Measurements from ENCODE around the gene NME2. TPM values are rescaled to one million over a fixed set of nuclear protein-coding genes. Genes with fewer than 3 reads are reported as not detected.

Gene NME2
- total RNA-seq, 4 donors from 2014 or later, result 440 to 570 (median 469) TPM

DNA sequence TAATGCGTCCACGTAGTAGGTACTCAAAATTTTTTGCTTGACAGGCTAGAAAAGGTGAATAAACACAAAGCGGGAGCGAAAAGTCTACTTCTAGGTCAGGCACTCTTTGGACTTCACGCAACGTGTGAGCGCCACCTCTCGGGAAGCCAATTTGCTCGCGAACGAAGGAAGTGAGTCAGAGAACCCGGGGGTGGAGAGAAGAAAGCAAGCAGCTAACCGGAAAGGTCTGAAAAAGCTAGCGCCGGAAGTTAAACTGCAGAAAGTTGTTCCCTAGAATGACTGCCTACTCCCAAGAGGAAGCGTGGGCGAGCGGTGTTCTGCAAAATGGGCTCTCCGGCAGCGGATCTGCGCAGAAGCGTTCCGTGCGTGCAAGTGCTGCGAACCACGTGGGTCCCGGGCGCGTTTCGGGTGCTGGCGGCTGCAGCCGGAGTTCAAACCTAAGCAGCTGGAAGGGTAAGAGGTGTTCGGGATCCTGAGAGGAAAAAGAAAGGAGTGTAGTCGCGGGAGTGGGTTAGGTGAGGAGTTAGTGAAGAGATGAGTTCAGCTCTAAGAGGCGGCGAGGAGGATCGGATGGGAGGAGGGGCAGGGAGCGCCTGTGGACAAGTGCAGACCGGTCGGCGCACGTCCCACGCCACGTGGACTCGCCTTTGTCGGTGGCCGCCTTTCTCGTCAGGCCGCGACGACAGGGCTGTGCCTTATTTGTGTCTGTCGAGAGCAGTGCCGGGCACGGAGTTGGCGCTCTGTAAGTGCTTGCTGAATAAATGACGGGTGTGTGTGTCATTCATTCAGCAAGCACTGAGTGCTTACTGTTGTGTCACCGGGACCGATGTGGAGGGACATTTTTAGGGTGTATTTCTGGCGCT is 12.8 kb upstream of the NME2 start, which contains the start of gene NME1:
Gene NME1, plus strand, starts transcription at position 350 of the 863 bp plus-strand sequence. CDS start 2,096 bp downstream, outside the sequence.
- ATAC-seq (ENCODE audit: low FRiP score) (peak; percentile 98), DNase-seq (ENCODE audit: low spot score) (peak; percentile 83)
- TF ChIP-seq CTCF (IDR thresholded peaks at IDR 0.05), result no peak

DNA sequence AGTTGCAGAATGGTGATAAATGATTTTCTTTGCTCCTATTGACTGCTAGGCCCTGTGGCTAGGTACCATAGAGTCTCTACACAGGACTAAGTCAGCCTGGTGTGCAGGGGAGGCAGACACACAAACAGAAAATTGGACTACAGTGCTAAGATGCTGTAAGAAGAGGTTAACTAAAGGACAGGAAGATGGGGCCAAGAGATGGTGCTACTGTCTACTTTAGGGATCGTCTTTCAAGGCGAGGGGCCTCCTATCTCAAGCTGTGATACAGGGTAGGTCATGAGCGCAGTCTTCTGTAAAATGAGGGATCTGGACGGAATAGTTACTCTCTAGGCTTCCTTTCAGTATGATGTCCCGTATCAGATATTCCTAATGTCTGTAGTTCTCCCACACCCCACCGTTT is 12.0 kb upstream of the NME2 start:
- DNase-seq (ENCODE audit: low spot score), result no peak
- TF ChIP-seq CTCF (IDR thresholded peaks at IDR 0.05), result no peak
- no peak for ATAC-seq (ENCODE audit: low FRiP score)

DNA sequence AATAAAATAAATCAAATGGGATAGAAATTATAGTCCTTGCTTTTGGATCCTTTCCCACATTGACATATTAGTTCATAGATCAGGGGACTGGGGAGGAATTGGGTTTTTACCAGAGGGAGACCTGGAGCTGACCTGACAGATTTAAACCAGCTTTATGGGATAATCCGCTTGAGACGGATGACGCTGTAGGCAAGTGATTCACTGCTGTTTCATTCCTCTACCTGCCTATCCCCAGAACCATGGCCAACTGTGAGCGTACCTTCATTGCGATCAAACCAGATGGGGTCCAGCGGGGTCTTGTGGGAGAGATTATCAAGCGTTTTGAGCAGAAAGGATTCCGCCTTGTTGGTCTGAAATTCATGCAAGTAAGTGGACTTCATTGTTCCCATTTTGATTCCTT is 10.8 kb upstream of the NME2 start:
- DNase-seq (ENCODE audit: low spot score) (no peak), ATAC-seq (ENCODE audit: low FRiP score) (no peak)
- no peak for TF ChIP-seq CTCF (IDR thresholded peaks at IDR 0.05)

GRCh38 chr17:51159604-51160003 is 6.6 kb upstream of the NME2 start:
- ATAC-seq (ENCODE audit: low FRiP score) (no peak), DNase-seq (ENCODE audit: low spot score) (no peak)
- no peak for TF ChIP-seq CTCF (IDR thresholded peaks at IDR 0.05)

DNA sequence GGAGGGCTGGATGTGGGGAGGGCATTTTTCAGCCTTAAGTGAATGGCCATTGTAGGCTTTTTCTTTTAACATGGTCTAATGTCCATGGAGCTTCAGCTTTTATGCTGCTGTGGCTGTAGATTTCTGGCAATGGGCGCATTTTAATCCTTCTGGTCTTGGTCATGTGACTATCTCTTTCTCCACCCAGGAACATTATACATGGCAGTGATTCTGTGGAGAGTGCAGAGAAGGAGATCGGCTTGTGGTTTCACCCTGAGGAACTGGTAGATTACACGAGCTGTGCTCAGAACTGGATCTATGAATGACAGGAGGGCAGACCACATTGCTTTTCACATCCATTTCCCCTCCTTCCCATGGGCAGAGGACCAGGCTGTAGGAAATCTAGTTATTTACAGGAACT is 4.7 kb upstream of the NME2 start:
- ATAC-seq (ENCODE audit: low FRiP score), result no peak

DNA sequence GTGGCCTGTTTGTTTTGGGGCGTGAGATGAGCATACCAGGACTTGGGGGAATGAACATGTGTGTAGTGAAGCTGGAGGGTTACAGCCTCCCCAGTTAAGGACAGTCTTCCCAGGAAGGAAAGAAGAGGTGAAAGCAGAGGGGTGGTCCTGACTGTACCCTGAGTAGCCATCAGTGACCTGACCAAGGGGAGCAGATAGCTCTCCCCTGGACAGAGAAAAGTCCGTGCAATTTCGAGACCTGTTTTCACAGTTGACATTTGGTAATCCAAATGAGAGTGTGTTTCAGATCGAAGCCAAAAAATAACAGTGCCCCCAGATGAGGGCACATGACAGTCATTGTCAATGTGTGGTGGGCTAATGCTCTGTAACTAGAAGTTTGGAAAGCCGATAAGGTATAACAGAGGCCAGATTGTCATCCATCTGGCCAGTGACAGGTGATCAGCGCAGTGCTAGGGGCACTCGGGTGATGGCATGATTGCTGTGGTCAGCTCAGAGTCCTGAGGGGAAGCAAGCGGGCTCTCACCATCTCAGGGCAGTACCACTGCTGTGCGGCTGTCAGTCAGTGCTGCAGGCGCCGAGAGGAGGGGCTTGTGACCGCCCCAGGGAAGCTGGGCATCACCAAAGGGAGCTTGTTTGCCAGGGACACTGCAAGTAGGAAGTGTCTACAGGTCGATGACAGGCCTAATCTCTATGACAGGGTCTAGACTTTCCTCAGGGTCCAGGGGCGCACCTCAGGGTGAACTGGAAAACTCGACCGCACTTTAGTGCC is 1.1 kb upstream of the NME2 start:
- DNase-seq (ENCODE audit: low spot score), result no peak
- ATAC-seq (ENCODE audit: low FRiP score), result no peak
- no peak for TF ChIP-seq CTCF (IDR thresholded peaks at IDR 0.05)

More for the DNA sequence above, 4.7 kb upstream of the NME2 start:
- TF ChIP-seq CTCF (IDR thresholded peaks at IDR 0.05), result no peak
- no peak for DNase-seq (ENCODE audit: low spot score)

All from omental fat pad (tissue), 4 donors.